HG03460 (cell line): ENCODE results near the gene PDHB.

ENCODE experiments used
- ATAC-seq: cut with Tn5 transposase; IDR thresholded peaks from one replicate; pipeline ENCODE4 v1.9.1; 2021; ENCODE audit not compliant: unreplicated experiment

PDHB gene

GRCh38 chr3:58433400-58434167, at the start of gene PDHB:
Gene PDHB (minus strand): TSS chr3:58433832. CDS start chr3:58433809, 23 bp downstream.
- peak; percentile 95 for ATAC-seq

- no peak for ATAC-seq
Measured at GRCh38 chr3:58482917-58483636, 49.4 kb upstream of the PDHB start.

GRCh38 chr3:58480309-58480708, 46.7 kb upstream of the PDHB start:
- ATAC-seq = no peak

GRCh38 chr3:58478781-58479180, 45.1 kb upstream of the PDHB start:
- ATAC-seq = no peak

GRCh38 chr3:58474967-58475578, 41.4 kb upstream of the PDHB start:
- no peak for ATAC-seq

GRCh38 chr3:58474348-58474911, 40.8 kb upstream of the PDHB start:
- ATAC-seq = no peak

- ATAC-seq = no peak
Measured at GRCh38 chr3:58473275-58473674, 39.6 kb upstream of the PDHB start.

GRCh38 chr3:58471025-58471887, 37.6 kb upstream of the PDHB start:
- no peak for ATAC-seq

- ATAC-seq = no peak
Measured at GRCh38 chr3:58470363-58471024, 36.9 kb upstream of the PDHB start.

- ATAC-seq = no peak
Measured at GRCh38 chr3:58469096-58469495, 35.5 kb upstream of the PDHB start.

- no peak for ATAC-seq
Measured at GRCh38 chr3:58466899-58467563, 33.4 kb upstream of the PDHB start.

GRCh38 chr3:58464866-58465265, 31.2 kb upstream of the PDHB start:
- no peak for ATAC-seq

GRCh38 chr3:58463942-58464271, 30.3 kb upstream of the PDHB start:
- ATAC-seq = no peak

- ATAC-seq = peak; percentile 88
Measured at GRCh38 chr3:58463181-58463941, 29.7 kb upstream of the PDHB start.

GRCh38 chr3:58462829-58463180, 29.2 kb upstream of the PDHB start:
- ATAC-seq = no peak

- ATAC-seq = no peak
Measured at GRCh38 chr3:58459160-58459559, 25.5 kb upstream of the PDHB start.

GRCh38 chr3:58452176-58452575, 18.5 kb upstream of the PDHB start:
- ATAC-seq = no peak

- ATAC-seq = no peak
Measured at GRCh38 chr3:58441514-58442450, 8.2 kb upstream of the PDHB start.
